ENCODE data around the gene RAB31. TPM values are rescaled to one million over a fixed set of nuclear protein-coding genes. Genes with fewer than 3 reads are reported as not detected.
"Not testable (repeated sequence)": the region's sequence is repeated elsewhere in the genome, so short reads cannot be mapped to it uniquely, and the experiment has no call there.

Gene RAB31
- total RNA-seq, 1 experiment from 2014 or later: 72.2 TPM

GRCh38 chr18:9756933-9757470 is 48.9 kb downstream of the RAB31 start:
- peaks cover 23% of the 10 kb centered on the region for H3K36me3 ChIP-seq
- no peak for DNase-seq (ENCODE audit: low read depth in 1 of 2, low spot score in 2 of 2)
- peaks cover 64% of the 10 kb centered on the region for H3K4me1 ChIP-seq (replicated peaks)
- H3K27me3 ChIP-seq (replicated peaks): no peaks in the 10 kb centered on the region
- H3K4me3 ChIP-seq: no peak overlapping the region
- no peaks in the 10 kb centered on the region for H3K9me3 ChIP-seq (replicated peaks)
- H3K27ac ChIP-seq: 0 out of 2 replicates have a peak overlapping the region, but pooled peaks have one; percentile 9

DNA sequence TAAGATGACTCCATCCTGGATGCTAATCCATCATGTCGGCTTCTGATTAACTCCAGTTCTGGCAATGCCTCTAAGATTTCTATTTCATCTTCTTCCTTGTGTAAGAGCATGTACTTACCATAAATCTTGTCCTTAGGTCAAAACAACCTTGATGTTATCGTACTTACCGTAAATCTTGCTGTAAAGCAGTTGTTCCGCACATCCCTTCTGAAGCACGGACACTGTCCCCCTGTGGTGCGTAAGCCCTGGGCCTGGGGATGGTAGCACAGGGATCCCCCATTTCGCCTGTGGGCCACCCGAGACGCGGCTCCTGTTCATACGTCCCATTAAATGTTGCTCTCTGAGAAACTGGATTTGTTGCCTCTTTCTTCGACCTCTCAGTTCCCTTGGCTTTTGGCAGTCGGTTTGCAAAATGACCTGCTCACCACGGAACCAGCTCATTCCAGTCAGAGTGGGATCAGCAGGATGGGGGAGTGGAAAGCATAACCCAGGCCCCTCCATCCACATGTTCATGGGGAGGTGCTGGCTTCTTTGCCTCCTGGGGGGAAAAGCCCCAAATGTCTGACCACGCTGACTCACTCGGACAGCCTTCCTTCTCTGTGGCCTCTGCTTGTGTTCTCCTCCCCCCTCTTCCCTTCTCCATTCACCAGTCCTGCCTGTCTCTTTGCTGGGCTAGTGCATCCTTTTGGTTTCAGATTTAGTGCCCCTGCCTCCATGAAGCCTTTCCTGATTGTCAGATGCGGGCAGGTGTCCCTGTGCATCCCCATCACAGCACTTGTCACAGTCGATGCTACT is 49.9 kb downstream of the RAB31 start:
- H3K4me1 ChIP-seq (replicated peaks): peaks cover 54% of the 10 kb centered on the region
- H3K9me3 ChIP-seq (replicated peaks): no peaks in the 10 kb centered on the region
- DNase-seq (ENCODE audit: low read depth in 1 of 2, low spot score in 2 of 2): peak; percentile 41 to 55
- H3K27ac ChIP-seq: no peak overlapping the region; the same call in 1 of the 2 replicates
- peaks cover 17% of the 10 kb centered on the region for H3K36me3 ChIP-seq
- H3K27me3 ChIP-seq (replicated peaks): no peaks in the 10 kb centered on the region
- no peak overlapping the region for H3K4me3 ChIP-seq

DNA sequence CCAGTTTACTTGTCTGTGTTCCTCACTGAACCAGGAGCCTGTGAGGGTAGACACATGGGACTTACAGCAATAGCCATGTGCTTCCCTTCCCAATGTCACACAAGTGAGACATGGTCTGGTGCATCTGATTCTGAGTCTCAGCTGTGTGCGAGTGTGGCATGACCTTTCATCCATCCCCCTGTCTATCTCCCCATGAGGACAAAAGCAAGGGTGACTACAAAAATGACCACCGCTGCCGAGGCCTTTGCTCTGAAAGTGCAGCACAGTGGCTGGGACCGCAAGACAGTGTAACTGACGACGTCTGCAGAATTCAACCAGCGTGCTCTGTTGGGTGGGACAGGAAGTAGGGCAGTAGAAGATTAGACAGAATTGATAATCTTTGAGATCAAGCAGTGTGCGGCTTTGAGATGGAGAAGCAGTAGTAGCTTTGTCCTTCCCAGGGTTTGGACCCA is 50.5 kb downstream of the RAB31 start:
- no peaks in the 10 kb centered on the region for H3K27me3 ChIP-seq (replicated peaks)
- no peak overlapping the region for H3K27ac ChIP-seq
- no peak overlapping the region for H3K4me3 ChIP-seq

DNA sequence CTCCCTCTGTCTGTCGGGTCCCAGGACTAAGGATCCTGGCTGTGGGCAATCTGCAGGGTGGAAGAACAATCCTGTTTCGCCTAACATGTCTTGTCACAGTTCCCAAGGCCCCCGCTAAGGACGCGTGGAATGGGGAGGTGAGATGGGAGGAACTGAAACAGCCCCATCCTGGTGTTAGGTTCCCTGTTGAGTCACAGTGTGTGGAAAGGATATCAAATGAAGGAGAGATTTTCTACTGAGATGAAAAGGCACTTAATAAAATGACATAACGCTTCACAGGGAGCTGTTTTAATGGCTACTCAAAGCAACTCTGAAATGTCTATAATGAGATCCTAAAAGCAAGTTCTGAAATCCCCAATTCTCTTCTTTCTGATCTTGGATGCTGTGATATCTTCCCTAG is 52.5 kb downstream of the RAB31 start:
- Histone ChIP-seq H3K36me3 (peaks cover 23% of the 10 kb centered on the region), H3K9me3 (replicated peaks) (no peaks in the 10 kb centered on the region), H3K4me1 (replicated peaks) (peaks cover 32% of the 10 kb centered on the region), H3K27ac (no peak overlapping the region), H3K27me3 (replicated peaks) (no peaks in the 10 kb centered on the region), H3K4me3 (no peak overlapping the region)
- no peak for DNase-seq (ENCODE audit: low read depth in 1 of 2, low spot score in 2 of 2)

More for the DNA sequence above, 50.5 kb downstream of the RAB31 start:
- H3K4me1 ChIP-seq (replicated peaks): peaks cover 52% of the 10 kb centered on the region
- DNase-seq (ENCODE audit: low read depth in 1 of 2, low spot score in 2 of 2): no peak
- H3K36me3 ChIP-seq: peaks cover 16% of the 10 kb centered on the region
- H3K9me3 ChIP-seq (replicated peaks): no peaks in the 10 kb centered on the region

GRCh38 chr18:9762526-9762925 is 54.4 kb downstream of the RAB31 start:
- peaks cover 18% of the 10 kb centered on the region for H3K4me1 ChIP-seq (replicated peaks)
- H3K27me3 ChIP-seq (replicated peaks): no peaks in the 10 kb centered on the region
- no peak for DNase-seq (ENCODE audit: low read depth in 1 of 2, low spot score in 2 of 2)
- H3K36me3 ChIP-seq: peaks cover 23% of the 10 kb centered on the region
- no peak overlapping the region for H3K27ac ChIP-seq
- H3K4me3 ChIP-seq: no peak overlapping the region
- no peaks in the 10 kb centered on the region for H3K9me3 ChIP-seq (replicated peaks)

DNA sequence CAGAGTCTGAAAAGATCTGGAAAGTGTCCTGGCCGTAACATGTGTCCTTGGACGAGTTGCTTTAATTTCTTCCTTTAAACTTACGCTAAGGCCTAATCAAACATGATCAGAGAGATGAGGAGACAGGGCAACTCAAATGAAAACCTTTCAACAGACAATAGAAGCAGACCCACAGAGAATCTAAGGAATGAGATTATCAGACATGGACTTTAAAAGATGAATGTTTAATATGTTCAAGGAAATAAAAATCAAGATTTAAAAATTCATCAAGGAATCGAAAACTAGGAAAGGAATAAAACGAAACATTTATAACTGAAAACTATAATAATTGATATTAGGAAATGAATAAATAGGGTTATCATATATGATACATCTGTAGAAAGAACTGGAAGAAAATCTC is 55.1 kb downstream of the RAB31 start:
- H3K4me3 ChIP-seq: no peak overlapping the region

DNA sequence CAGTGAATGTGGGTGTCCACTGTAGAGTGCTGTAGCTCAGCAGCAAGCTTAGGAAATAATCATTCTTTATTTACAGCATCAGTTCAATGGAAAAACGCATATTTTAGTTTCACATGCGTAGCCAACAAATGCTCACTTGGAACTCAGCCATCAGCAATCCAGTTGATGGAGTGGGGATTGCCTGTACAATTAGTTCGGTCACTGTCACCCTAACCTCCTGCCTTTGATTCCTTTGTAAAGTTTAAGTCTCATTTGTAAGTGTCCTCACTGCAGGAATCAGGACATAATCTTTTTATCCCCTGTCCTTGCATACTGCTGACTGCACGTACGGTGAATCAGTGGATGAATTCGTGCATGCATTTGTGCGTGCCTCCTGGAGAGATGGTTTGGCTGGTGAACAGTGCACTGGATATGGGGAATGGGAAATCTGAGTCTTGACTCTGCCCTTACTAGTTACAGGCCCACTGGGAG is 55.9 kb downstream of the RAB31 start:
- Histone ChIP-seq H3K36me3 (peaks cover 21% of the 10 kb centered on the region), H3K27ac (no peak overlapping the region), H3K4me3 (no peak overlapping the region)

More for the DNA sequence above, 55.1 kb downstream of the RAB31 start:
- no peaks in the 10 kb centered on the region for H3K27me3 ChIP-seq (replicated peaks)
- peaks cover 12% of the 10 kb centered on the region for H3K4me1 ChIP-seq (replicated peaks)
- H3K27ac ChIP-seq: no peak overlapping the region
- peaks cover 21% of the 10 kb centered on the region for H3K36me3 ChIP-seq
- H3K9me3 ChIP-seq (replicated peaks): no peaks in the 10 kb centered on the region
- DNase-seq (ENCODE audit: low read depth in 1 of 2, low spot score in 2 of 2): no peak

GRCh38 chr18:9765501-9765900 is 57.4 kb downstream of the RAB31 start:
- Histone ChIP-seq H3K36me3 (peaks cover 21% of the 10 kb centered on the region), H3K27ac (no peak overlapping the region), H3K27me3 (replicated peaks) (no peaks in the 10 kb centered on the region), H3K4me3 (no peak overlapping the region), H3K9me3 (replicated peaks) (no peaks in the 10 kb centered on the region), H3K4me1 (replicated peaks) (peaks cover 14% of the 10 kb centered on the region)
- DNase-seq (ENCODE audit: low read depth in 1 of 2, low spot score in 2 of 2): no peak

More for the DNA sequence above, 55.9 kb downstream of the RAB31 start:
- DNase-seq (ENCODE audit: low read depth in 1 of 2, low spot score in 2 of 2): no peak
- Histone ChIP-seq H3K4me1 (replicated peaks) (peaks cover 5% of the 10 kb centered on the region; the same call in 1 of the 2 replicates), H3K9me3 (replicated peaks) (no peaks in the 10 kb centered on the region), H3K27me3 (replicated peaks) (no peaks in the 10 kb centered on the region)

GRCh38 chr18:9766076-9766481 is 58.0 kb downstream of the RAB31 start:
- no peak overlapping the region for H3K27ac ChIP-seq
- H3K27me3 ChIP-seq (replicated peaks): no peaks in the 10 kb centered on the region
- no peak for DNase-seq (ENCODE audit: low read depth in 1 of 2, low spot score in 2 of 2)
- H3K36me3 ChIP-seq: peaks cover 18% of the 10 kb centered on the region
- H3K9me3 ChIP-seq (replicated peaks): no peaks in the 10 kb centered on the region
- no peak overlapping the region for H3K4me3 ChIP-seq
- H3K4me1 ChIP-seq (replicated peaks): peaks cover 19% of the 10 kb centered on the region

DNA sequence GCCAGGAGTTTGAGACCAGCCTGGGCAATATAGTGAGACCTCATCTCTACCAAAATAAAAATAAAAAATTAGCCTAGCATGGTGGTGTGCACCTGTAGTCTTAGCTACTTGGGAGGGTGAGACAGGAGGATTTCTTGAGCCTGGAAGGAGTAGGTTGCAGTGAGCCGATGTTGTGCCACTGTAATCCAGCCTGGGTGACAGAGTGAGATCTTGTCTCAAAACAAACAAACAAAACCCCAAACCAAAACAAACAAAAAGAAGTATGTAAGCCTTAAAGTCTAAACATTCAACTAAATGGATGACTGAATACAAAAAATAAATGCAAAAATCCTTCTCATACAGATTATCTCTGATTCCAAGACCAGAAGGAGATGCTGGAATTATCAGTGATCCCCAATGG is 58.6 kb downstream of the RAB31 start:
- H3K27me3 ChIP-seq (replicated peaks): no peaks in the 10 kb centered on the region
- peaks cover 13% of the 10 kb centered on the region for H3K36me3 ChIP-seq
- DNase-seq (ENCODE audit: low read depth in 1 of 2, low spot score in 2 of 2): peak in 1 of 2 experiments; percentile 38
- H3K4me1 ChIP-seq (replicated peaks): peaks cover 23% of the 10 kb centered on the region
- H3K27ac ChIP-seq: no peak overlapping the region
- no peak overlapping the region for H3K4me3 ChIP-seq
- no peaks in the 10 kb centered on the region for H3K9me3 ChIP-seq (replicated peaks)

- Histone ChIP-seq H3K36me3 (peaks cover 13% of the 10 kb centered on the region), H3K4me1 (replicated peaks) (peaks cover 23% of the 10 kb centered on the region)
- DNase-seq (ENCODE audit: low read depth in 1 of 2, low spot score in 2 of 2); H3K27ac ChIP-seq; H3K27me3 ChIP-seq (replicated peaks); H3K9me3 ChIP-seq (replicated peaks); H3K4me3 ChIP-seq: not testable (repeated sequence)
These were observed 60.1 kb downstream of the RAB31 start for GRCh38 chr18:9768071-9768691.

- peak overlapping the region; percentile 31; the same call in 1 of the 2 replicates for H3K27ac ChIP-seq
- H3K36me3 ChIP-seq; H3K9me3 ChIP-seq (replicated peaks); H3K27me3 ChIP-seq (replicated peaks); H3K4me3 ChIP-seq: not testable (repeated sequence)
- peak in 1 of 2 experiments; percentile 35 for DNase-seq (ENCODE audit: low read depth in 1 of 2, low spot score in 2 of 2)
- H3K4me1 ChIP-seq (replicated peaks): peaks cover 23% of the 10 kb centered on the region
These were observed 62.0 kb downstream of the RAB31 start for GRCh38 chr18:9770111-9770510.

GRCh38 chr18:9771261-9771976 is 63.3 kb downstream of the RAB31 start:
- H3K4me3 ChIP-seq: no peak overlapping the region
- H3K4me1 ChIP-seq (replicated peaks): peaks cover 23% of the 10 kb centered on the region
- DNase-seq (ENCODE audit: low read depth in 1 of 2, low spot score in 2 of 2): peak in 1 of 2 experiments; percentile 62
- no peak overlapping the region for H3K27ac ChIP-seq
- H3K36me3 ChIP-seq: peaks cover 5% of the 10 kb centered on the region; the same call in 1 of the 2 replicates
- no peaks in the 10 kb centered on the region for H3K27me3 ChIP-seq (replicated peaks)
- H3K9me3 ChIP-seq (replicated peaks): no peaks in the 10 kb centered on the region
